Spleen (tissue), 7 donors: Measurements from ENCODE around the gene MRPS21.

Experiments
- POLR2AphosphoS5 ChIP-seq, 3 donors: sonication (generic); formaldehyde crosslinking; IDR thresholded peaks; one replicate each; pipeline ENCODE4 v1.5.1; 2017; ENCODE audit warnings: antibody characterized with exemption in 3 of 3
- TF ChIP-seq, protein P1 (sequence below), 11 experiments: fragments of 200-600 bp in 7 of 11; fragments of 450-650 bp in 4 of 11; sonication (generic) in 4 of 11; IDR thresholded peaks in 8 of 11; conservative IDR thresholded peaks in 3 of 11; 1 replicate in 7 of 11; 2 replicates in 4 of 11; pipeline versions ENCODE4 v1.4.0 to v1.8.0; 2016 to 2021; ENCODE audit warnings: antibody characterized with exemption in 11 of 11, inconsistent platforms in 4 of 11, mild to moderate bottlenecking in 1 of 11
- donor health status: DM: no; HTN: no; CAD: no; lungs with moderate emphysema.
- donor health status: DM: no; HTN: no; CAD: no.
- donor health status: DM: no; HTN: no; CAD: no.

DNA sequence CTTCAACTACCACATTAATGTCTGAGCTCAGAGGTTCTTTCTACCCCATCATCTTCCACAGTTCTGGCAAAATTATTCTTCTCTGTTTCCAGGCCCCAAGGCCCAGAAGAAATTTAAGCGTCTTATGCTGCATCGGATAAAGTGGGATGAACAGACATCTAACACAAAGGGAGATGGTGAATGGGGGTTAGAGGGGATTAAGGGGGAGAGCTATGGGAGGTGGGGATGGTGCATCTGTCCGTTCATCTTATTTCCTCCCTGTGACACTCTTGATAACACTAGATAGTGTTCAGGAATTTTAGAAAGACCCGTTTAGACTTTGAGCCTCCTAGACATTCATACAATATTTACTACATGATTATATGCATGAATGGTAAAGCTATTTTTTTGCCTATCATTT, 52.7 kb downstream of the MRPS21 start:
- TF ChIP-seq POLR2AphosphoS5 (IDR thresholded peaks at IDR 0.05) = no peak
- TF ChIP-seq, protein P1, sequence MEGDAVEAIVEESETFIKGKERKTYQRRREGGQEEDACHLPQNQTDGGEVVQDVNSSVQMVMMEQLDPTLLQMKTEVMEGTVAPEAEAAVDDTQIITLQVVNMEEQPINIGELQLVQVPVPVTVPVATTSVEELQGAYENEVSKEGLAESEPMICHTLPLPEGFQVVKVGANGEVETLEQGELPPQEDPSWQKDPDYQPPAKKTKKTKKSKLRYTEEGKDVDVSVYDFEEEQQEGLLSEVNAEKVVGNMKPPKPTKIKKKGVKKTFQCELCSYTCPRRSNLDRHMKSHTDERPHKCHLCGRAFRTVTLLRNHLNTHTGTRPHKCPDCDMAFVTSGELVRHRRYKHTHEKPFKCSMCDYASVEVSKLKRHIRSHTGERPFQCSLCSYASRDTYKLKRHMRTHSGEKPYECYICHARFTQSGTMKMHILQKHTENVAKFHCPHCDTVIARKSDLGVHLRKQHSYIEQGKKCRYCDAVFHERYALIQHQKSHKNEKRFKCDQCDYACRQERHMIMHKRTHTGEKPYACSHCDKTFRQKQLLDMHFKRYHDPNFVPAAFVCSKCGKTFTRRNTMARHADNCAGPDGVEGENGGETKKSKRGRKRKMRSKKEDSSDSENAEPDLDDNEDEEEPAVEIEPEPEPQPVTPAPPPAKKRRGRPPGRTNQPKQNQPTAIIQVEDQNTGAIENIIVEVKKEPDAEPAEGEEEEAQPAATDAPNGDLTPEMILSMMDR (IDR thresholded peaks at IDR 0.05 in 8 of 11, conservative IDR thresholded peaks at IDR 0.05 in 3 of 11) = no peak
